HEK293 (cell line): ENCODE measurements around the gene UFD1.

ENCODE experiments used
- CTCF ChIA-PET: fragments of 350-600 bp; formaldehyde crosslinking; extraction: SDS; loops from one replicate; lab custom pipeline; 2021; ENCODE audit warnings: antibody characterized with exemption; lab: Yijun Ruan, JAX
- POLR2A ChIA-PET: fragments of 300-600 bp; formaldehyde crosslinking; extraction: SDS; loops from one replicate; lab custom pipeline; 2020; ENCODE audit warnings: antibody characterized with exemption, inconsistent platforms; lab: Yijun Ruan, JAX
- H3K27ac ChIP-seq: fragments of 200-500 bp; sonication (Bioruptor generic); 2 replicates; pipeline ENCODE4 v1.5.1; 2014; ENCODE audit warnings: low read depth, low read length, control low read depth, inconsistent platforms; ENCODE audit errors: extremely low read depth
- H3K36me3 ChIP-seq, 2 experiments: fragments of 200-500 bp in 1 of 2; sonication (Bioruptor generic) in 1 of 2; 1 replicate in 1 of 2; 2 replicates in 1 of 2; pipeline ENCODE4 v1.5.1; 2014 to 2017; ENCODE audit warnings: inconsistent platforms in 2 of 2, low read length in 2 of 2; ENCODE audit not compliant: control insufficient read depth in 2 of 2, insufficient read depth in 1 of 2
- H3K4me1 ChIP-seq: fragments of 200-500 bp; sonication (Bioruptor generic); 2 replicates; pipeline ENCODE4 v1.5.1; 2014; ENCODE audit warnings: mild to moderate bottlenecking, low read length, inconsistent platforms; ENCODE audit not compliant: control insufficient read depth, insufficient read depth
- H3K4me3 ChIP-seq: 2 replicates; pipeline ENCODE4 v1.5.1; 2011; ENCODE audit warnings: low read depth, mild to moderate bottlenecking, control low read depth, low read length, moderate library complexity
- H3K9me3 ChIP-seq: fragments of 200-500 bp; sonication (Bioruptor generic); 2 replicates; pipeline ENCODE4 v1.5.1; 2014; ENCODE audit warnings: low read depth, low read length, inconsistent platforms; ENCODE audit not compliant: control insufficient read depth, insufficient read depth
- ATF2 ChIP-seq: fragments of 450-650 bp; formaldehyde crosslinking; IDR thresholded peaks from 2 replicates; pipeline ENCODE4 v1.5.1; 2016; ENCODE audit warnings: missing biosample characterization, missing genetic modification characterization, low read depth
- BCL11A ChIP-seq: fragments of 450-650 bp; formaldehyde crosslinking; IDR thresholded peaks from 2 replicates; pipeline ENCODE4 v1.5.1; 2016; ENCODE audit warnings: low read depth, missing biosample characterization, missing genetic modification characterization
- GLI2 ChIP-seq: fragments of 450-650 bp; formaldehyde crosslinking; IDR thresholded peaks from 2 replicates; pipeline ENCODE4; 2017; ENCODE audit warnings: missing biosample characterization, missing genetic modification characterization, low read depth, borderline replicate concordance
- KLF16 ChIP-seq: fragments of 450-650 bp; formaldehyde crosslinking; IDR thresholded peaks from 2 replicates; pipeline ENCODE4 v1.5.1; 2017; ENCODE audit warnings: missing biosample characterization, missing genetic modification characterization
- PRDM1 ChIP-seq: fragments of 450-650 bp; formaldehyde crosslinking; IDR thresholded peaks from 2 replicates; pipeline ENCODE4; 2016; ENCODE audit warnings: missing biosample characterization, missing genetic modification characterization
- REST ChIP-seq: fragments of 450-650 bp; formaldehyde crosslinking; IDR thresholded peaks from 2 replicates; pipeline ENCODE4 v1.5.1; 2016; ENCODE audit warnings: missing biosample characterization, missing genetic modification characterization
- SETDB1 ChIP-seq: IDR thresholded peaks from one replicate; pipeline ENCODE4 v1.6.1; 2017; ENCODE audit warnings: mild to moderate bottlenecking, low read length, moderate library complexity, mixed read lengths; ENCODE audit not compliant: insufficient read length
- SP3 ChIP-seq: fragments of 450-650 bp; formaldehyde crosslinking; IDR thresholded peaks from 2 replicates; pipeline ENCODE4 v1.5.1; 2016; ENCODE audit warnings: missing biosample characterization, missing genetic modification characterization
- ZEB2 ChIP-seq: fragments of 450-650 bp; formaldehyde crosslinking; IDR thresholded peaks from 2 replicates; pipeline ENCODE4 v1.5.1; 2016; ENCODE audit warnings: missing biosample characterization, missing genetic modification characterization
- ZFP37 ChIP-seq: fragments of 450-650 bp; formaldehyde crosslinking; IDR thresholded peaks from 2 replicates; pipeline ENCODE4 v1.5.1; 2016; ENCODE audit warnings: missing biosample characterization, missing genetic modification characterization
- ZNF121 ChIP-seq: fragments of 450-650 bp; formaldehyde crosslinking; IDR thresholded peaks from 2 replicates; pipeline ENCODE4 v1.5.1; 2016; ENCODE audit warnings: missing biosample characterization, missing genetic modification characterization
- ZNF148 ChIP-seq: fragments of 450-650 bp; formaldehyde crosslinking; IDR thresholded peaks from 2 replicates; pipeline ENCODE4 v1.5.0; 2017; ENCODE audit warnings: missing biosample characterization, missing genetic modification characterization, borderline replicate concordance
- ZNF174 ChIP-seq: fragments of 450-650 bp; formaldehyde crosslinking; IDR thresholded peaks from 2 replicates; pipeline ENCODE4 v1.5.0; 2017; ENCODE audit warnings: missing biosample characterization, mild to moderate bottlenecking, missing genetic modification characterization
- ZNF211 ChIP-seq: fragments of 450-650 bp; formaldehyde crosslinking; IDR thresholded peaks from 2 replicates; pipeline ENCODE4 v1.5.1; 2016; ENCODE audit warnings: low read depth, missing biosample characterization, missing genetic modification characterization
- ZNF266 ChIP-seq: fragments of 450-650 bp; formaldehyde crosslinking; IDR thresholded peaks from 2 replicates; pipeline ENCODE4 v1.5.1; 2016; ENCODE audit warnings: missing biosample characterization, missing genetic modification characterization, low read depth
- ZNF521 ChIP-seq: fragments of 450-650 bp; formaldehyde crosslinking; IDR thresholded peaks from 2 replicates; pipeline ENCODE4 v1.5.1; 2017; ENCODE audit warnings: missing biosample characterization, mild to moderate bottlenecking, missing genetic modification characterization
- ZNF610 ChIP-seq: fragments of 450-650 bp; formaldehyde crosslinking; IDR thresholded peaks from 2 replicates; pipeline ENCODE4 v1.5.1; 2016; ENCODE audit warnings: missing biosample characterization, missing genetic modification characterization, borderline replicate concordance
- ZNF664 ChIP-seq: fragments of 450-650 bp; formaldehyde crosslinking; IDR thresholded peaks from 2 replicates; pipeline ENCODE4 v1.5.1; 2016; ENCODE audit warnings: missing biosample characterization, missing genetic modification characterization
- ZNF768 ChIP-seq: fragments of 450-650 bp; formaldehyde crosslinking; IDR thresholded peaks from 2 replicates; pipeline ENCODE4 v1.5.1; 2018; ENCODE audit warnings: missing biosample characterization, mild to moderate bottlenecking, missing genetic modification characterization
- ZNF776 ChIP-seq: fragments of 450-650 bp; formaldehyde crosslinking; IDR thresholded peaks from 2 replicates; pipeline ENCODE4 v1.5.0; 2017; ENCODE audit warnings: missing biosample characterization, missing genetic modification characterization, borderline replicate concordance
- ZNF843 ChIP-seq: fragments of 450-650 bp; formaldehyde crosslinking; IDR thresholded peaks from 2 replicates; pipeline ENCODE4 v1.5.1; 2016; ENCODE audit warnings: missing biosample characterization, missing genetic modification characterization
- ZSCAN18 ChIP-seq: fragments of 450-650 bp; formaldehyde crosslinking; IDR thresholded peaks from 2 replicates; pipeline ENCODE4 v1.5.1; 2016; ENCODE audit warnings: missing biosample characterization, missing genetic modification characterization

UFD1 gene

GRCh38 chr22:19453718-19454117 lies 25.3 kb downstream of the UFD1 start:
- CTCF ChIA-PET, result interaction anchor here (0.6 to 1.2 kb wide), 2 partner anchors 9 to 24 kb away, joined by 3 read pairs; no protein-coding TSS in a partner anchor
- no peak overlapping the region for H3K27ac ChIP-seq
- H3K9me3 ChIP-seq, result no peaks in the 10 kb centered on the region
- no peak overlapping the region for H3K4me3 ChIP-seq
- POLR2A ChIA-PET, result interaction anchor here (1.5 kb wide), 1 partner anchor 26 kb away, joined by 3 read pairs; the partner anchor contains the start of gene CDC45
- TF ChIP-seq ZSCAN18 (tag by site-specific recombination) (no peak), ZNF610 (tag by site-specific recombination) (no peak), ZNF174 (tag by site-specific recombination) (no peak), ZNF121 (no peak), ATF2 (tag by site-specific recombination) (no peak)
- peaks cover 11 to 100% of the 10 kb centered on the region in 2 experiments; a peak in 2 of 3 replicates for H3K36me3 ChIP-seq
- H3K4me1 ChIP-seq, result no peaks in the 10 kb centered on the region

- Histone ChIP-seq H3K9me3 (no peaks in the 10 kb centered on the region), H3K36me3 (peaks cover 11 to 80% of the 10 kb centered on the region in 2 experiments; a peak in 2 of 3 replicates), H3K4me3 (no peak overlapping the region), H3K4me1 (no peaks in the 10 kb centered on the region), H3K27ac (no peak overlapping the region)
- ChIA-PET CTCF (interaction anchor here (3.6 kb wide), 1 partner anchor 22 kb away, joined by 11 read pairs; no protein-coding TSS in a partner anchor), POLR2A (interaction anchor here (0.6 to 1.0 kb wide), 2 partner anchors 17 to 276 kb away, joined by 3 to 5 read pairs; no protein-coding TSS in a partner anchor)
- TF ChIP-seq ZEB2 (tag by site-specific recombination) (no peak), ZNF843 (tag by site-specific recombination) (no peak), SP3 (tag by site-specific recombination) (no peak), ZNF148 (no peak), ZNF768 (tag by site-specific recombination) (no peak), ZFP37 (tag by site-specific recombination) (no peak), REST (tag by site-specific recombination) (no peak), SETDB1 (no peak), BCL11A (tag by site-specific recombination) (no peak), ZNF521 (tag by site-specific recombination) (no peak), ZNF776 (tag by site-specific recombination) (no peak), GLI2 (tag by site-specific recombination) (no peak), ZNF211 (tag by site-specific recombination) (no peak), ZNF664 (tag by site-specific recombination) (no peak), KLF16 (tag by site-specific recombination) (no peak), ZNF266 (no peak), PRDM1 (no peak)
Observed at GRCh38 chr22:19451570-19451969, 27.4 kb downstream of the UFD1 start.
